C4-2B (cell line): ENCODE measurements around the gene CCDC77.
"Not testable (repeated sequence)": the region's sequence is repeated elsewhere in the genome, so short reads cannot be mapped to it uniquely, and the experiment has no call there.

Source experiments
- H3K27ac ChIP-seq: fragments of 450-650 bp; 2 replicates; pipeline ENCODE4 v1.5.1; 2017
- CTCF ChIP-seq: fragments of 450-650 bp; conservative IDR thresholded peaks from 2 replicates; pipeline ENCODE4 v1.5.1; 2017; ENCODE audit warnings: mild to moderate bottlenecking
- ZFX ChIP-seq: fragments of 450-650 bp; IDR thresholded peaks from 2 replicates; pipeline ENCODE4 v1.6.1; 2017

The CCDC77 gene

DNA sequence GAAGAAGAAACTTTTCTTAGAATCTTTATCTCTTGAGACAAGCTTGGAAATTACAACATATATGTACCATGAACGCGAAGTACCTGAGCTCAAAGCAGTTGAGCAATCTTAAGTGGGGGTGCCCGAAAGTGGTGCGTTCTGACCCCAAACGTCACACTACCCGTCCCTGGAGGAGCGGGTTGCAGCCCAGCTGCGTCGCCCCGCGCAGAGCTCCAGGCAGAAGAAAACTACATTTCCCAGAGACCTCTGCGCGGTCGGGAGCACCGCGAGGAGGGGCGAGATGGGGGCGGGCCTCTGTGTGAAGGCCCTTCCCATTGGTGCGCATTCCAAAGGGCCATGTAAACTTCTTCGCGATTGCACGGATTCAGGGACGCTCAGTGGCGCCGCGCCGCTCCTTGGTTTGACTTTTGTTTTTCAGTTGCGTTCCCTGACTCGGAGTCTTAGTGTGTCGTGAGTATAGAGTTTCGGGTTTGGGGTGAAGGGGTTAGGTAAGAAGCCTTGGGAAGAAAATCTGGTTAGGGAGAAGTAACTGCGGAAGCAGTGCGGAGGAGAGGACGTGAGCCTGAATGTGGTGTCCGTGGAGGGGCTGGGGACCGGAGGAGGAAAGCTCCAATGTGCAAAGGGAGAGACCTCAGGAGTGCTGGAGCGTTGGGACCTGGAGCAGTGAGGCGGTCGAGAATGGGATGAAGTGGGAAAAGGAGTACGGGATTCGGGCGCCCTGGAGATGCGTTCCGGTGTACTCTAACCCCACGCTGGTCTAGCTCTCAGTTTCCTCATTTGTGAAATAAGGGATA is at the start of gene CCDC77:
Gene CCDC77, plus strand, starts transcription at position 410 of the 794 bp plus-strand sequence. CDS start 7,740 bp downstream, outside the sequence.
- TF ChIP-seq CTCF: peak; percentile 28; the same call in 1 of the 2 replicates
- TF ChIP-seq ZFX: no peak
- H3K27ac ChIP-seq: peak within 1 kb of the TSS; percentile 74

GRCh38 chr12:356276-356988 is 45.0 kb upstream of the CCDC77 start:
- no peak overlapping the region for H3K27ac ChIP-seq
- TF ChIP-seq CTCF: no peak
- no peak for TF ChIP-seq ZFX

DNA sequence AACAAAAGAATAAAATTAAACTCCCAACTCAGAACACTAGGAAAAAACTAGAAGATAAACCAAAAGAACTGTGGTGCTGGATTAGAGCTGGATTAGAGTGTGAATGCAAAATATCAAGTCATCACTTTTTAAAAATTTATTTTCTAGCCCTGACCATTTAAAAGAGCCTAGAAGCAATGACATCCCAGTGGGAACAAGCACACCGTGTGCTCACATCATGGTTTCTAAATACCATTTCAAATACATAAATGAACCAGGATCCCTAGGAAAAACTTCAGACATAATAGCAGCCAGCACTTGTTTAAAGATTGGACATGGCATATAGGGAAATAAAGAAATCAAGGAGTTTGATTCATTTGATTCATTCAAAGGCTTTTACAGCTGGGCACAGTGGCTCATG is 42.4 kb upstream of the CCDC77 start:
- no peak overlapping the region for H3K27ac ChIP-seq
- TF ChIP-seq CTCF (no peak), ZFX (no peak)

DNA sequence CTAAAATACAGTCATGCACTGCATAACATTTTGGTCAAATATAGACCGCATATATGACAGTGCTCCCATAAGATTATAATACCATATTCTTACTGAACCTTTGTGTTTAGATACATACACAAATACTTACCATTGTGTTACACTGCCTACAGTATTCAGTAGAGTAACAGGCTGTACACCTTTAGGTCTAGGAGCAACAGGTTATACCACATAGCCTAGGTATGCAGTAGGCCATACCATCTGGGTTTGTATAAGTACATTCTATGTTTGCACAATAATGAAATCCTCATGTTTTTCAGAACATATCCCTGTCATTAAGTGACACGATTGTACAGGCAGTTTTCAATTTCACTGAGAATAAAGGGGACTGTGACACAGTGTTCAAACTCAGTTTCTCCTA is 34.6 kb upstream of the CCDC77 start:
- no peak overlapping the region for H3K27ac ChIP-seq
- TF ChIP-seq CTCF: no peak
- TF ChIP-seq ZFX: no peak

- TF ChIP-seq CTCF (no peak), ZFX (no peak)
- no peak overlapping the region for H3K27ac ChIP-seq
Measured at GRCh38 chr12:367972-368371, 33.5 kb upstream of the CCDC77 start.

DNA sequence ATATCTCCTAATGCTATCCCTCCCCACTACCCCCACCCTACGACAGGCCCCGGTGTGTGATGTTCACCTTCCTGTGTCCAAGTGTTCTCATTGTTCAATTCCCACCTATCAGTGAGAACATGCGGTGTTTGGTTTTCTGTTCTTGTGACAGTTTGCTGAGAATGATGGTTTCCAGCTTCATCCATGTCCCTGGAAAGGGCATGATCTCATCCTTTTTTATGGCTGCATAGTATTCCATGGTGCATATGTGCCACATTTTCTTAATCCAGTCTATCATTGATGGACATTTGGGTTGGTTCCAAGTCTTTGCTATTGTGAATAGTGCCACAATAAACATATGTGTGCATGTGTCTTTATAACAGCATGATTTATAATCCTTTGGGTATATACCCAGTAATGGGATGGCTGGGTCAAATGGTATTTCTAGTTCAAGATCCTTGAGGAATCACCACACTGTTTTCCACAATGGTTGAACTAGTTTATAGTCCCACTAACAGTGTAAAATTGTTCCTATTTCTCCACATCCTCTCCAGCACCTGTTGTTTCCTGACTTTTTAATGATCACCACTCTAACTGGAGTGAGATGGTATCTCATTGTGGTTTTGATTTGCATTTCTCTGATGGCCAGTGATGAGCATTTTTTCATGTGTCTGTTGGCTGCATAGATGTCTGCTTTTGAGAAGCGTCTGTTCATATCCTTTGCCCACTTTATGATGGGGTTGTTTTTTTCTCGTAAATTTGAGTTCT is 30.5 kb upstream of the CCDC77 start:
- H3K27ac ChIP-seq: not testable (repeated sequence)

- TF ChIP-seq ZFX (no peak), CTCF (no peak)
- H3K27ac ChIP-seq: no peak overlapping the region
Measured at GRCh38 chr12:386651-387050, 14.8 kb upstream of the CCDC77 start.
